Endothelial cell of umbilical vein (primary cell): ENCODE data around the gene DARS1.

ENCODE experiments used
- CTCF ChIP-seq, 2 donors: IDR thresholded peaks; 1 replicate in 1 of 2; 2 replicates in 1 of 2; pipeline ENCODE4 v1.5.1; 2011; ENCODE audit warnings: low read length in 2 of 2, mild to moderate bottlenecking in 2 of 2, moderate library complexity in 2 of 2, control low read depth in 1 of 2, inconsistent platforms in 1 of 2, low read depth in 1 of 2; ENCODE audit not compliant: insufficient read depth in 1 of 2; ENCODE audit errors: extremely low read depth in 1 of 2
- EZH2 ChIP-seq: IDR thresholded peaks from 2 replicates; pipeline ENCODE4 v1.6.1; 2012; ENCODE audit warnings: borderline replicate concordance, low read depth, mild to moderate bottlenecking, moderate library complexity, low read length, inconsistent platforms; ENCODE audit not compliant: severe bottlenecking
- GATA2 ChIP-seq: IDR thresholded peaks from 2 replicates; pipeline ENCODE4 v1.7.0; 2011; ENCODE audit warnings: low read depth, mild to moderate bottlenecking, moderate library complexity, mixed read lengths, low read length; ENCODE audit not compliant: insufficient read length, insufficient read depth
- MAX ChIP-seq: IDR thresholded peaks from 2 replicates; pipeline ENCODE4 v1.6.1; 2011; ENCODE audit not compliant: insufficient read depth, insufficient read length
- MYC ChIP-seq: IDR thresholded peaks from one replicate; pipeline ENCODE4 v1.6.1; 2011; ENCODE audit warnings: mild to moderate bottlenecking, low read depth, low read length
- POLR2A ChIP-seq: IDR thresholded peaks from 2 replicates; pipeline ENCODE4 v1.6.1; 2012; ENCODE audit warnings: low read depth, mild to moderate bottlenecking, control low read depth, low read length
- POLR2AphosphoS5 ChIP-seq: IDR thresholded peaks from 2 replicates; pipeline ENCODE4 v1.6.1; 2012; ENCODE audit warnings: low read depth, mild to moderate bottlenecking, control low read depth, low read length, moderate library complexity; ENCODE audit not compliant: insufficient read depth

GRCh38 chr2:135925571-135925970 lies 59.9 kb downstream of the DARS1 start:
- TF ChIP-seq CTCF (IDR thresholded peaks at IDR 0.05; ENCODE audit: extremely low read depth in 1 of 2, insufficient read depth in 1 of 2, low read depth in 1 of 2, low read length in 2 of 2): no peak
- no peak for TF ChIP-seq EZH2
- TF ChIP-seq POLR2A: no peak
- no peak for TF ChIP-seq POLR2AphosphoS5
- no peak for TF ChIP-seq MAX
- no peak for TF ChIP-seq MYC
- TF ChIP-seq GATA2: no peak
